GM12865 (cell line): ENCODE results near the gene RAB40B.

Source experiments
- DNase-seq: peaks from one replicate; pipeline ENCODE4 v3.0.0; 2010; ENCODE audit warnings: low read depth
- H3K4me3 ChIP-seq: 2 replicates; pipeline ENCODE4 v1.5.1; 2011; ENCODE audit warnings: mild to moderate bottlenecking, low read depth, low read length, control low read depth
- CTCF ChIP-seq: IDR thresholded peaks from 2 replicates; pipeline ENCODE4 v1.5.1; 2011; ENCODE audit warnings: low read length, control low read depth, low read depth, inconsistent platforms; ENCODE audit not compliant: insufficient read depth; ENCODE audit errors: missing control alignments

The RAB40B gene

GRCh38 chr17:82645516-82645915 is 53.0 kb downstream of the RAB40B start:
- no peak for TF ChIP-seq CTCF
- DNase-seq = no peak
- H3K4me3 ChIP-seq = no peak overlapping the region

- DNase-seq = no peak
- no peak overlapping the region for H3K4me3 ChIP-seq
- TF ChIP-seq CTCF = no peak
Observed at GRCh38 chr17:82644148-82644547, 54.4 kb downstream of the RAB40B start.

- TF ChIP-seq CTCF = no peak
- DNase-seq = no peak
- H3K4me3 ChIP-seq = no peak overlapping the region
Observed at GRCh38 chr17:82642022-82642421, 56.5 kb downstream of the RAB40B start.

- no peak for TF ChIP-seq CTCF
- no peak for DNase-seq
- H3K4me3 ChIP-seq = no peak overlapping the region
Observed at GRCh38 chr17:82640036-82640435, 58.5 kb downstream of the RAB40B start.

- no peak for DNase-seq
- no peak for TF ChIP-seq CTCF
- H3K4me3 ChIP-seq = no peak overlapping the region
Observed at GRCh38 chr17:82639628-82640027, 58.9 kb downstream of the RAB40B start.

GRCh38 chr17:82638183-82638773 is 60.2 kb downstream of the RAB40B start:
- H3K4me3 ChIP-seq = no peak overlapping the region
- no peak for TF ChIP-seq CTCF
- no peak for DNase-seq

GRCh38 chr17:82636626-82637598 is 61.6 kb downstream of the RAB40B start:
- no peak for TF ChIP-seq CTCF
- no peak for DNase-seq
- H3K4me3 ChIP-seq = no peak overlapping the region
